Measurements from ENCODE around the gene CROCC2.

Gene CROCC2

GRCh38 chr2:240999873-241000541 is 93.9 kb downstream of the CROCC2 start:
- no peak for DNase-seq (ENCODE audit: low spot score)

- no peak for DNase-seq (ENCODE audit: low spot score)
These were observed 94.7 kb downstream of the CROCC2 start for GRCh38 chr2:241000831-241001321.

- DNase-seq (ENCODE audit: low spot score) = no peak
These were observed 95.5 kb downstream of the CROCC2 start for GRCh38 chr2:241001413-241002274.

DNA sequence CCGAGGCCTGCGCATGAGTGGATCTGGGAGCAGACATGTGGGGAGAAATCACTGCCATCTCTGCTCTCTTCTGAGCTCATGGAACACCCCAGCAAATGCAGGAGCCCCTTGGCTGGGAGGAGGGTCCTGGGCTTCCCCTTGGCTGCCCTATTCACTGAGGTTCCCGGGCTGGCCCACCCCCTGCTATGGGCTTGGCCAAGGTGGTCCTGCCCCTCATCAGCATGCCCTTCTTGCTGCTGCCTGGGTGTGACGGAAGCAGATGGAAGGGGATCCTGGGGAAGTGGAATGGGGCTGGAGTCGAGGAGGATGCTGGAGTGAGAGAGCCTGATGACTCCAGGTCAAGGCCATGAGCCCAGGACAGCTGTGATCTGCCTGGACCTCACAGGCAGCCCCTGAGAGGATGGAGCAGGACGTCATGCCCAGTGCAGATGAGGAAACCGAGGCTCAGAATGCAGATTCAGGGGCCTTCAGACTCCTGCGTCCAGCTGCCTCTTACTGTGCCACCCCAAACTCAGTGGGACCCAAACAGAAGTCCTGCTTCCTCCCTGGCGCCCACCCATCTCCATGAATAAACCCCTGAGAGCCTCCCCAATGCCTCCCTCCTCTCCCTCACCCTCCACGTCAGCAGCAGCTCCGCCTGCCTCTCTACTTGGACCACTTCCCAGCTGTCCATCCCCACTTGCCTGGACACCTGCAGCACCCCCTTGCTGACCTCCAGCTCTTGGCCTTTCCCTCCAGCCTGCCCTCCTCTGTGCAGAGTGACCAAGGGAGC is 96.3 kb downstream of the CROCC2 start:
- no peak for DNase-seq (ENCODE audit: low spot score)

GRCh38 chr2:241003047-241003360 is 96.9 kb downstream of the CROCC2 start:
- no peak for DNase-seq (ENCODE audit: low spot score)

- no peak for DNase-seq (ENCODE audit: low spot score)
These were observed 97.2 kb downstream of the CROCC2 start for GRCh38 chr2:241003369-241003768.

GRCh38 chr2:241003830-241004564 is 97.9 kb downstream of the CROCC2 start:
- DNase-seq (ENCODE audit: low spot score) = no peak

- DNase-seq (ENCODE audit: low spot score) = no peak
These were observed 99.4 kb downstream of the CROCC2 start for GRCh38 chr2:241005569-241005968.

GRCh38 chr2:241006412-241006811 is 100.3 kb downstream of the CROCC2 start:
- DNase-seq (ENCODE audit: low spot score) = no peak

DNA sequence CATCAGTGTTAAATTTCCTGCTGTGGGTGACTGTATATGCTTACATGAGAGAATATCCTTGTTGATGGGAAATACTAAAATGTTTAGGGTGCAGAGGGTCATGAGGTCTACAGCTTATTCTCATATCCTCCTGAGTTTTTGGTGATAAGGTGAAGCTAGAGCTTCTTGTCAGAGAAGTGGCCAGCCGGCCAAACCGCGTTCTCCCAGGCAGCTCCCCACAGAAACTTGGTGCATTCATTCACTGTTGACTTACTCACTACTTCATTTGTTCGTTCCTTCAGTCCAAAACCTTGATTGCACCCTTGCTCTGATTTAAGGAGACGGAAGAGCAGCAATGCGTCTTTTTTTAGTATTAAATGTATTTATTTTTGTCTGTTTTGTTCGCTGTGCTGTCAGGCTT is 101.0 kb downstream of the CROCC2 start:
- no peak for DNase-seq (ENCODE audit: low spot score)

- DNase-seq (ENCODE audit: low spot score) = no peak
These were observed 102.0 kb downstream of the CROCC2 start for GRCh38 chr2:241007880-241008710.

- no peak for DNase-seq (ENCODE audit: low spot score)
These were observed 102.6 kb downstream of the CROCC2 start for GRCh38 chr2:241008711-241009121.

DNA sequence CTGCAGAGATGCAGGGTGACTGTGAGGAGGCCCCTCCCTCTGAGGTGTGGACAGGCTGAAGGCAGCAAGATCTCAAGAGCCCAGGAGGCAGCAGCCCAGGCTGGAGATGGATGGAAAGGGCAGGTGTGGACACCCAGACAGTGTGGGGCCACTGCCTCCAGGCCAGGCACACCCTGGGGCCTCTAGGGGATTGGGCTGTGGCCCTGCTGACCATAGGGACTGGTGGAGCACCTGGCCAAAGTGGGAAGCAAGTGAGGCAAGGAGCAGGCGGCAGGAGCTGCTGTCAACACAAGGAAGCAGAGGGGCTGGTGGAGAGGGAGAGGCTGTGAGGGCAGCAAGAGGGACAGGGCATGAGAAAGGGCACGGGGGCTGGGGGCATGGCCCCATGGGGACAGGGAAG is 103.1 kb downstream of the CROCC2 start:
- no peak for DNase-seq (ENCODE audit: low spot score)

DNA sequence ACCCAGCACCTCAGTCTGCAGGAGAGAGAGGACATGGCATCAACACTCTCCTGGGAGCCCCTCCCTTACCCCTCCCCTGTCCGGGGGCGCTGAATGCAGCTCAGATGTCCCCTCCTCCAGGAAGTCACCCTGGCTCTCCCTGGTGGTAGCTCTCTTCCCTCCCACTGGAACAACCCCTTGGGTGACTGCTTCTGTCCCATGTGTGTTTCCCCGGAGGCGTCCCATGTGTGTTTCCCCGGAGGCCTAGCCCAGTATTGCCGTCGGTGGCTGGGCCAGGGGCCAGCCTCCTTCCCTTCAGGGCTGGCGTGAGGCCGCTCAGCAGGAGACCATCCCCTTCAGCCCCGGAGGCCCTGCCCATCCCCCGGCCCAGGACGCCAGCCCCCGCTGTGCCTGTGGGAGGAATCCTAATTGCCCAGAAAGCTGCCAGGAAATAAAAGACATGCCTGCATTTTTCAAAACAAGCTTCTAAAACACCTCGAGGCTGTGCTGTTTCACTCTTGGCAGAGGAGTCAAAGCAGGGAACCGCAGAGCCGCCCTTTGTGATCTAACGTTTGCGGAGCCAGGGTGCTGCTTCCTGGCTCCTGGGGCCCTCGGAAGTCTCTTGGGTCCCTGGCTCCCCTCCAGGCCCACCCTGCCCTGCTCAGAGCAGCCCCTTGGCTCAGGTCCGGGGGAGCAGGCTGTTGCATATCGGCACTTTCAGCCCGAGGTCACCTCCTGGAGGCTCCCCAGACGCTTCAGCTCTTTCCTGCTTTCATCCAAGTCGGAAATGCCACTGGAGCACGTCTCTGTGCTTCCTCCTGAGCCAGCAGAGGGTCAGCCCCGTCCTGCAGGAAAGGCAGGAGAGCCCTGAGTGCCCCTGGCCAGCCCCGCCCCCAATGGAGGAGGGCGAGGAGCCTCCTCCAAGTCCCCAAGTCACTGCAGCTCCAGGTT is 103.7 kb downstream of the CROCC2 start:
- no peak for DNase-seq (ENCODE audit: low spot score)

- DNase-seq (ENCODE audit: low spot score) = no peak
These were observed 104.6 kb downstream of the CROCC2 start for GRCh38 chr2:241010531-241011295.

DNA sequence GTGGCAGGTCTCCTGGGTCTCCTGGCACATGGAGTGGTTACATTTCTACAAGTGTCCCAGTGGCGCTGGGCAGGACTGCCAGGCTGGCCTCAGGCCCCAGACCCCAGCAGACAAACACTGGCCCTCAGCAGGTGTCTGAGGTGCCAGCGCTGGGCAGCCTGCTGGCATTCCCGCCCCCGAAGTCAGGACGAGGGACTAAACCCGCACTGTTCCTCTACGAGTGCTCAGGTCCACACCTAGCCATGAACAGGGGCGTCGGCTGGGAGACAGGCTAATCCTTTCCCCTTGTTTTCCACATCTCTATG is 105.1 kb downstream of the CROCC2 start:
- no peak for DNase-seq (ENCODE audit: low spot score)

DNA sequence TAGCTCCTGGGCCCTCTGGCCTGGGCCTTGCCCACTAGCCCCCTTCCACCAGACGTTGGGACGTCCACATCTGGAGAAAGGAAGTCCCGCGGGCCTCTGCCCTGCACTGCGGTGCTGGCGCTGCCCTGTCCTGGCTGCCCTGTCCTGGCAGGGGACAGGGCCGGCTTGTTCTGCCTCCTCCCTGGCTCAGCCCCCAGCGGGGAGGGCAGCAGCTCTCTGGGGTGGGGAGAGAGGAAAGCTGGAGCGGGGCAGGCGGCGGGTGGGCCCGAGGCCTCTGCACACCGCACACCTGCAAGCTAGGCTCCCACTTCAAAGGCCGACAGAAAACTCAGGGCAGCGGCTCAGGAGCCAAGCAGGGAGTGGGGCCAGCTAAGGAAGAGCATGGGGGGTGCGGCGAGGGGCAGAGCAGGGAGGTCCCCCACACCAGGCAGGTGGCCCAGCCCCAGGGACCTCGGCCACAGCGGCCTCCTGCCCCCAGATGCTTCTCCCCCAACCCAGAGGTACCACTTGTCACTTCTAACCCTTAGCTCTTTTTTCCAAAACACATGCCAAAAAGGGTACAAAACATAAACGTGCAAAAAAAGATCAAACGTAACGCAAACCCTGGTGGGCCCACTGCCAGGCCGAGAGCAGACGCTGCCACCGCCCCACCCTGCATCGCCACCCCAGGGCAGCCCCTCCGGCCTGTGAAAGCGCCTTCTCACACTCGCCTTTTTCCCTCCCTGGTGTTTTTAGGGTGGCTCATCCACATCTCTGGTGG is 105.8 kb downstream of the CROCC2 start:
- no peak for DNase-seq (ENCODE audit: low spot score)

DNA sequence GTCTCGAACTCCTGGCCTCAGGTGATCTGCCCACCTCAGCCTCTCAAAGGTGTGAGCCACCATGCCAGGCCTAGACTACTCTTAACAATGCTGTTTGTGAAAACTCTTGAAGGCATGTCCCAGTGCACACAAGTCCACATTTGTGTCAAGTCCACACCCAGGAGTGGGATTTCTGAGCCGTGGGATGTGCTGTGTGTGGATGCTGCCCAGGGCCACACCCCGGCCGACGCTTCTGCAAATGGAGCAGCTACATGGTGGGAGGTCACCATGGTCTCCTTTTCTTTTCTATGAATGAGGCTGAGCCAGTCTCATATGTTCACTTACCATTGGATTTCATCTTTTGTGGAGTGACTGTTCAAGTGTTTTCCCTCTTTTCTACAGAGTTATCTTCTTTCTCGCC is 108.1 kb downstream of the CROCC2 start:
- DNase-seq (ENCODE audit: low spot score) = no peak

GRCh38 chr2:241014764-241015163 is 108.6 kb downstream of the CROCC2 start:
- DNase-seq (ENCODE audit: low spot score) = no peak
